GM23338 (cell line): ENCODE measurements around the gene SRP14. TPM values are rescaled to one million over a fixed set of nuclear protein-coding genes. Genes with fewer than 3 reads are reported as not detected.

ENCODE experiments used
- ATAC-seq: fragments of 200-7000 bp; cut with Tn5 transposase; 3 replicates; pipeline ENCODE4 v1.9.1; 2020
- DNase-seq: peaks from one replicate; pipeline ENCODE4 v3.0.0-alpha.2; 2015; ENCODE audit warnings: low spot score
- H2AFZ ChIP-seq: fragments of 200-600 bp; sonication (generic); 2 replicates; pipeline ENCODE4 v1.8.0; 2016; ENCODE audit warnings: antibody characterized with exemption, mild to moderate bottlenecking, moderate library complexity
- H3F3A ChIP-seq: fragments of 200-600 bp; sonication (generic); replicated peaks from 2 replicates; pipeline ENCODE4 v1.8.0; 2017; ENCODE audit warnings: antibody characterized with exemption, mixed run types, low read depth
- H3K27ac ChIP-seq: fragments of 200-600 bp; sonication (generic); 2 replicates; pipeline ENCODE4 v1.6.1; 2016; ENCODE audit warnings: low read depth
- H3K27me3 ChIP-seq: fragments of 200-600 bp; sonication (generic); 2 replicates; pipeline ENCODE4 v1.8.0; 2016; ENCODE audit warnings: mild to moderate bottlenecking, mixed run types, moderate library complexity; ENCODE audit not compliant: insufficient read depth
- H3K36me3 ChIP-seq: fragments of 200-600 bp; sonication (generic); 2 replicates; pipeline ENCODE4 v1.8.0; 2016; ENCODE audit warnings: mild to moderate bottlenecking; ENCODE audit not compliant: insufficient read depth
- H3K4me1 ChIP-seq: fragments of 200-600 bp; sonication (generic); 2 replicates; pipeline ENCODE4 v1.8.0; 2016; ENCODE audit warnings: mild to moderate bottlenecking, moderate library complexity; ENCODE audit not compliant: insufficient read depth
- H3K4me2 ChIP-seq: fragments of 200-600 bp; sonication (generic); 2 replicates; pipeline ENCODE4 v1.7.1; 2017; ENCODE audit warnings: mixed run types
- H3K4me3 ChIP-seq: fragments of 200-600 bp; sonication (generic); 2 replicates; pipeline ENCODE4 v1.6.1; 2016; ENCODE audit warnings: mixed run types
- H3K79me2 ChIP-seq: fragments of 200-600 bp; sonication (generic); replicated peaks from 2 replicates; pipeline ENCODE4 v1.8.0; 2017; ENCODE audit warnings: mild to moderate bottlenecking; ENCODE audit not compliant: insufficient read depth
- H3K9me2 ChIP-seq: fragments of 200-600 bp; sonication (generic); 2 replicates; pipeline ENCODE4 v1.8.0; 2017; ENCODE audit not compliant: insufficient read depth
- H4K20me1 ChIP-seq: fragments of 200-600 bp; sonication (generic); replicated peaks from 2 replicates; pipeline ENCODE4 v1.8.0; 2017; ENCODE audit warnings: mild to moderate bottlenecking; ENCODE audit not compliant: insufficient read depth
- H3K27ac Mint-ChIP-seq: 2 replicates; pipeline ENCODE4 v1.8.0; 2020; ENCODE audit warnings: inconsistent platforms, mild to moderate bottlenecking, moderate library complexity, mixed read lengths
- H3K27me3 Mint-ChIP-seq: 3 replicates; pipeline ENCODE4 v1.8.0; 2022; ENCODE audit warnings: low read depth, mild to moderate bottlenecking, moderate library complexity, mixed read lengths, inconsistent platforms; ENCODE audit not compliant: insufficient read depth, poor library complexity
- H3K36me3 Mint-ChIP-seq: 3 replicates; pipeline ENCODE4 v1.8.0; 2021; ENCODE audit warnings: low read depth, mild to moderate bottlenecking, inconsistent platforms, moderate library complexity, mixed read lengths
- H3K4me1 Mint-ChIP-seq: 3 replicates; pipeline ENCODE4 v1.8.0; 2020; ENCODE audit warnings: mild to moderate bottlenecking, inconsistent platforms, mixed read lengths
- H3K4me3 Mint-ChIP-seq: 3 replicates; pipeline ENCODE4 v1.8.0; 2021; ENCODE audit warnings: moderate library complexity, mild to moderate bottlenecking, inconsistent platforms, mixed read lengths
- H3K9me3 Mint-ChIP-seq: 3 replicates; pipeline ENCODE4 v1.8.0; 2020; ENCODE audit warnings: moderate library complexity, mild to moderate bottlenecking, inconsistent platforms, mixed read lengths
- CTCF ChIP-seq, 2 experiments: fragments of 200-600 bp in 1 of 2; sonication (generic) in 1 of 2; conservative IDR thresholded peaks; 2 replicates each; pipeline versions ENCODE4 v1.5.1 to v1.6.1; 2016 to 2017; ENCODE audit warnings: antibody characterized with exemption in 2 of 2, low read depth in 2 of 2, mild to moderate bottlenecking in 2 of 2, moderate library complexity in 1 of 2
- ETS1 ChIP-seq: IDR thresholded peaks from 2 replicates; pipeline ENCODE4 v1.6.1; 2016; ENCODE audit warnings: antibody characterized with exemption
- EZH2 ChIP-seq: fragments of 200-600 bp; sonication (generic); IDR thresholded peaks from one replicate; pipeline ENCODE4 v1.8.0; 2017; ENCODE audit warnings: antibody characterized with exemption, mild to moderate bottlenecking, low read depth; ENCODE audit not compliant: unreplicated experiment
- JUNB ChIP-seq: IDR thresholded peaks from one replicate; pipeline ENCODE4 v1.6.1; 2016; ENCODE audit warnings: antibody characterized with exemption; ENCODE audit not compliant: unreplicated experiment
- NANOG ChIP-seq: IDR thresholded peaks from 2 replicates; pipeline ENCODE4 v1.6.1; 2016; ENCODE audit warnings: antibody characterized with exemption, borderline replicate concordance
- POLR2AphosphoS5 ChIP-seq: IDR thresholded peaks from 2 replicates; pipeline ENCODE4 v1.6.1; 2016; ENCODE audit warnings: antibody characterized with exemption, low read depth
- REST ChIP-seq: IDR thresholded peaks from one replicate; pipeline ENCODE4 v1.6.1; 2018; ENCODE audit warnings: antibody characterized with exemption; ENCODE audit not compliant: unreplicated experiment
- ZNF114 ChIP-seq: fragments of 250-450 bp; sonication (Bioruptor Pico); IDR thresholded peaks from 2 replicates; pipeline ENCODE4 v1.5.0; 2020; ENCODE audit warnings: mild to moderate bottlenecking, moderate library complexity
- ZNF331 ChIP-seq: fragments of 250-450 bp; sonication (Bioruptor Pico); IDR thresholded peaks from 2 replicates; pipeline ENCODE4 v1.5.0; 2020; ENCODE audit warnings: low read depth, mild to moderate bottlenecking, moderate library complexity
- ZNF462 ChIP-seq: fragments of 250-450 bp; sonication (Bioruptor Pico); IDR thresholded peaks from 2 replicates; pipeline ENCODE4 v1.5.0; 2020; ENCODE audit warnings: mild to moderate bottlenecking, moderate library complexity
- polyA plus RNA-seq: library from polyadenylated mRNA; unstranded; fragments of >200 nt; fragmentation: Nextera tagmentation; extraction: Ambion mirVana; gene quantifications from 2 replicates; pipeline ENCODE4 v1.2.1, GENCODE V29; 2016
- total RNA-seq: library from RNA; depleted of rRNA; stranded (reverse); fragments of >200 nt; shearing (Covaris generic); gene quantifications from 2 replicates; pipeline ENCODE4 v1.2.3, GENCODE V29; 2014

Gene SRP14
- total and polyA plus RNA-seq, 2 experiments from 2014 or later: 249 to 1,412 TPM

- DNase-seq: no peak
- Histone ChIP-seq H3K4me1 (peaks cover 61% of the 10 kb centered on the region), H3K4me3 (no peak overlapping the region), H3K27ac (no peak overlapping the region), H2AFZ (no peak overlapping the region), H3K36me3 (no peaks in the 10 kb centered on the region), H3K79me2 (no peaks in the 10 kb centered on the region), H4K20me1 (no peaks in the 10 kb centered on the region), H3K4me2 (no peak overlapping the region), H3F3A (peaks cover 17% of the 10 kb centered on the region; the same call in 1 of the 2 replicates), H3K27me3 (peaks cover 23% of the 10 kb centered on the region), H3K9me2 (no peaks in the 10 kb centered on the region)
- no peak for TF ChIP-seq ETS1
- Mint-ChIP-seq H3K9me3 (no peaks in the 10 kb centered on the region; the same call in 2 of the 3 replicates), H3K4me1 (peaks cover 80% of the 10 kb centered on the region), H3K36me3 (peaks cover 5% of the 10 kb centered on the region; the same call in 2 of the 3 replicates), H3K27me3 (peaks cover 31% of the 10 kb centered on the region), H3K4me3 (no peak overlapping the region), H3K27ac (no peak overlapping the region)
- ATAC-seq: no peak
Observed at GRCh38 chr15:40085266-40085665, 46.3 kb upstream of the SRP14 start.

GRCh38 chr15:40084650-40085049, 45.7 kb upstream of the SRP14 start:
- 0 out of 3 replicates have a peak, but pooled peaks cover 3% of the 10 kb centered on the region for H3K36me3 Mint-ChIP-seq
- Histone ChIP-seq H3F3A (peaks cover 12% of the 10 kb centered on the region; the same call in 1 of the 2 replicates), H3K9me2 (no peaks in the 10 kb centered on the region), H2AFZ (no peak overlapping the region), H3K27me3 (peaks cover 25% of the 10 kb centered on the region), H3K4me3 (no peak overlapping the region), H4K20me1 (no peaks in the 10 kb centered on the region), H3K4me1 (peaks cover 55% of the 10 kb centered on the region), H3K4me2 (no peak overlapping the region), H3K27ac (no peak overlapping the region), H3K36me3 (no peaks in the 10 kb centered on the region), H3K79me2 (no peaks in the 10 kb centered on the region)
- no peaks in the 10 kb centered on the region; the same call in 2 of the 3 replicates for H3K9me3 Mint-ChIP-seq
- peaks cover 31% of the 10 kb centered on the region for H3K27me3 Mint-ChIP-seq
- no peak overlapping the region for H3K4me3 Mint-ChIP-seq
- DNase-seq: no peak
- H3K4me1 Mint-ChIP-seq: peaks cover 74% of the 10 kb centered on the region
- no peak for ATAC-seq
- no peak overlapping the region for H3K27ac Mint-ChIP-seq
- TF ChIP-seq NANOG (no peak), POLR2AphosphoS5 (no peak), ZNF114 (CRISPR knock-in tag) (no peak), ZNF331 (CRISPR knock-in tag) (no peak), EZH2 (no peak), CTCF (conservative IDR thresholded peaks at IDR 0.05; ENCODE audit: low read depth in 2 of 2) (no peak), REST (no peak), JUNB (no peak), ZNF462 (CRISPR knock-in tag) (no peak)
